Liver (tissue), 9 donors: Measurements from ENCODE around the gene ABLIM2. TPM values are rescaled to one million over a fixed set of nuclear protein-coding genes. Genes with fewer than 3 reads are reported as not detected.

Source experiments
- DNase-seq: peaks from one replicate; pipeline ENCODE4 v3.0.0-alpha.2; 2017; ENCODE audit warnings: low spot score
- H3K27ac ChIP-seq, 2 donors: one replicate each; pipeline ENCODE4 v1.7.0; 2013; ENCODE audit warnings: inconsistent platforms in 2 of 2, low read length in 2 of 2, control low read depth in 1 of 2, low read depth in 1 of 2, mild to moderate bottlenecking in 1 of 2
- H3K27me3 ChIP-seq, 4 donors: one replicate each; pipeline versions ENCODE4 v1.6.1 to v1.7.0; 2013; ENCODE audit warnings: low read length in 3 of 4, inconsistent platforms in 1 of 4, mild to moderate bottlenecking in 1 of 4, moderate library complexity in 1 of 4; ENCODE audit not compliant: control insufficient read depth in 4 of 4, insufficient read depth in 4 of 4
- H3K36me3 ChIP-seq, 4 donors: one replicate each; pipeline versions ENCODE4 v1.6.1 to v1.7.0; 2013; ENCODE audit warnings: low read length in 3 of 4, mild to moderate bottlenecking in 3 of 4, low read depth in 1 of 4, moderate library complexity in 1 of 4; ENCODE audit not compliant: control insufficient read depth in 4 of 4, insufficient read depth in 3 of 4
- H3K4me1 ChIP-seq, 4 donors: one replicate each; pipeline versions ENCODE4 v1.6.1 to v1.7.0; 2013; ENCODE audit warnings: low read length in 3 of 4, mild to moderate bottlenecking in 3 of 4, moderate library complexity in 1 of 4; ENCODE audit not compliant: control insufficient read depth in 4 of 4, insufficient read depth in 4 of 4
- H3K4me3 ChIP-seq, 3 donors: one replicate each; pipeline versions ENCODE4 v1.6.1 to v1.7.0; 2013; ENCODE audit warnings: low read length in 3 of 3, control low read depth in 1 of 3, low read depth in 1 of 3, mild to moderate bottlenecking in 1 of 3
- H3K9ac ChIP-seq, 2 donors: one replicate each; pipeline ENCODE4 v1.7.0; 2013; ENCODE audit warnings: low read length in 2 of 2, mild to moderate bottlenecking in 2 of 2, moderate library complexity in 2 of 2, control low read depth in 1 of 2, low read depth in 1 of 2
- H3K9me3 ChIP-seq, 4 donors: one replicate each; pipeline versions ENCODE4 v1.6.1 to v1.7.0; 2013; ENCODE audit warnings: low read length in 3 of 4; ENCODE audit not compliant: control insufficient read depth in 4 of 4
- ATF3 ChIP-seq: IDR thresholded peaks from 2 replicates; pipeline ENCODE4 v1.6.1; 2016; ENCODE audit warnings: antibody characterized with exemption
- CTCF ChIP-seq: fragments of 150-350 bp; IDR thresholded peaks from 2 replicates; pipeline ENCODE4 v1.5.1; 2017; ENCODE audit warnings: improper control_type of control experiment, low read depth, low read length; ENCODE audit not compliant: missing input control
- EGR1 ChIP-seq, 2 donors: IDR thresholded peaks; 2 replicates each; pipeline ENCODE4 v1.6.1; 2016 to 2018; ENCODE audit warnings: antibody characterized with exemption in 2 of 2, low read depth in 2 of 2
- FOXA1 ChIP-seq: IDR thresholded peaks from 2 replicates; pipeline ENCODE4 v1.6.1; 2016; ENCODE audit warnings: antibody characterized with exemption
- FOXA2 ChIP-seq: IDR thresholded peaks from 2 replicates; pipeline ENCODE4 v1.6.1; 2016; ENCODE audit warnings: antibody characterized with exemption
- GABPA ChIP-seq, 2 donors: IDR thresholded peaks in 1 of 2; conservative IDR thresholded peaks in 1 of 2; 2 replicates each; pipeline ENCODE4 v1.6.1; 2016; ENCODE audit warnings: antibody characterized with exemption in 2 of 2, mild to moderate bottlenecking in 1 of 2, moderate library complexity in 1 of 2
- HNF4A ChIP-seq, 2 donors: conservative IDR thresholded peaks; 2 replicates each; pipeline ENCODE4 v1.6.1; 2016; ENCODE audit warnings: antibody characterized with exemption in 2 of 2, mild to moderate bottlenecking in 2 of 2
- JUND ChIP-seq, 2 donors: IDR thresholded peaks; 2 replicates each; pipeline ENCODE4 v1.6.1; 2016; ENCODE audit warnings: antibody characterized with exemption in 2 of 2
- MAX ChIP-seq: IDR thresholded peaks from 2 replicates; pipeline ENCODE4 v1.6.1; 2016; ENCODE audit warnings: antibody characterized with exemption
- REST ChIP-seq: IDR thresholded peaks from 2 replicates; pipeline ENCODE4 v1.6.1; 2016; ENCODE audit warnings: antibody characterized with exemption, mild to moderate bottlenecking
- SP1 ChIP-seq: IDR thresholded peaks from 2 replicates; pipeline ENCODE4 v1.6.1; 2018; ENCODE audit warnings: antibody characterized with exemption, mild to moderate bottlenecking
- YY1 ChIP-seq: IDR thresholded peaks from 2 replicates; pipeline ENCODE4 v1.6.1; 2016; ENCODE audit warnings: antibody characterized with exemption, mild to moderate bottlenecking
- ZBTB33 ChIP-seq: IDR thresholded peaks from 2 replicates; pipeline ENCODE4 v1.6.1; 2016; ENCODE audit warnings: antibody characterized with exemption
- WGBS: extraction: QIAGEN DNeasy Blood & Tissue Kit; methylation state at CpG from one replicate; pipeline ENCODE4 v1.1.7; 2013; 5-methylcytosine and 5-hydroxymethylcytosine counted together
- polyA plus RNA-seq, 2 donors: library from polyadenylated mRNA; stranded (reverse) in 1 of 2; unstranded in 1 of 2; fragments of 200-250 nt in 1 of 2; fragments of >200 nt in 1 of 2; fragmentation: Nextera tagmentation in 1 of 2; extraction: Ambion mirVana in 1 of 2; gene quantifications; one replicate each; pipeline versions ENCODE4 v1.2.1 to v1.2.3, GENCODE V29; 2013 to 2015
- total RNA-seq, 2 donors: library from RNA; depleted of rRNA; stranded (reverse); fragments of >200 nt; gene quantifications; one replicate each; pipeline ENCODE4 v1.2.3, GENCODE V29; 2014
- donor health status: healthy.
- donor health status: healthy.
- donor health status: healthy.
- donor health status: healthy.
- donor health status: healthy.

The ABLIM2 gene
- total and polyA plus RNA-seq, 4 donors: 0.75 to 2.5 (median 0.93) TPM

GRCh38 chr4:8066336-8066931 is 92.2 kb downstream of the ABLIM2 start (continued):
- TF ChIP-seq SP1 (no peak), HNF4A (conservative IDR thresholded peaks at IDR 0.05) (no peak), YY1 (no peak), ZBTB33 (no peak), JUND (IDR thresholded peaks at IDR 0.05) (no peak), MAX (no peak)

GRCh38 chr4:8063974-8064563 is 94.5 kb downstream of the ABLIM2 start:
- TF ChIP-seq HNF4A (conservative IDR thresholded peaks at IDR 0.05) (no peak), GABPA (IDR thresholded peaks at IDR 0.05 in 1 of 2, conservative IDR thresholded peaks at IDR 0.05 in 1 of 2) (no peak), FOXA2 (no peak), FOXA1 (no peak), YY1 (no peak), CTCF (no peak), ATF3 (no peak)
- no peak for DNase-seq
- no peaks in the 10 kb centered on the region for H3K36me3 ChIP-seq
- H3K9me3 ChIP-seq: peaks cover 7 to 13% (median 9%) of the 10 kb centered on the region in 4 donors
- no peaks in the 10 kb centered on the region for H3K27me3 ChIP-seq
- H3K4me1 ChIP-seq: no peaks in the 10 kb centered on the region
- no peak overlapping the region for H3K4me3 ChIP-seq
- no peak overlapping the region for H3K27ac ChIP-seq
- WGBS: 91% methylated on average over 9 of the region's 9 CpGs
- H3K9ac ChIP-seq: no peak overlapping the region

- Histone ChIP-seq H3K4me1 (no peaks in the 10 kb centered on the region), H3K9ac (no peak overlapping the region), H3K36me3 (no peaks in the 10 kb centered on the region), H3K4me3 (no peak overlapping the region), H3K9me3 (peaks cover 7 to 13% (median 9%) of the 10 kb centered on the region in 4 donors), H3K27me3 (no peaks in the 10 kb centered on the region), H3K27ac (no peak overlapping the region)
- DNase-seq: no peak
- TF ChIP-seq FOXA2 (no peak), REST (no peak), EGR1 (IDR thresholded peaks at IDR 0.05; ENCODE audit: low read depth in 2 of 2) (no peak), JUND (IDR thresholded peaks at IDR 0.05) (no peak), YY1 (no peak), HNF4A (conservative IDR thresholded peaks at IDR 0.05) (no peak), FOXA1 (no peak)
- 91% methylated on average over 8 of the region's 8 CpGs for WGBS
Observed at GRCh38 chr4:8061573-8061972, 97.0 kb downstream of the ABLIM2 start.
